C1 segment of cervical spinal cord (tissue), 14 donors: ENCODE results near the gene HSPBP1.
A peak's percentile ranks its signal among the peaks of the same experiment; 100 is the strongest.
"Not testable (repeated sequence)": the region's sequence is repeated elsewhere in the genome, so short reads cannot be mapped to it uniquely, and the experiment has no call there.

Experiments
- DNase-seq, 14 donors: peaks; one replicate each; lab custom pipeline; 2025; lab: John Stamatoyannopoulos, UW

The HSPBP1 gene, protein sequence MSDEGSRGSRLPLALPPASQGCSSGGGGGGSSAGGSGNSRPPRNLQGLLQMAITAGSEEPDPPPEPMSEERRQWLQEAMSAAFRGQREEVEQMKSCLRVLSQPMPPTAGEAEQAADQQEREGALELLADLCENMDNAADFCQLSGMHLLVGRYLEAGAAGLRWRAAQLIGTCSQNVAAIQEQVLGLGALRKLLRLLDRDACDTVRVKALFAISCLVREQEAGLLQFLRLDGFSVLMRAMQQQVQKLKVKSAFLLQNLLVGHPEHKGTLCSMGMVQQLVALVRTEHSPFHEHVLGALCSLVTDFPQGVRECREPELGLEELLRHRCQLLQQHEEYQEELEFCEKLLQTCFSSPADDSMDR

DNA sequence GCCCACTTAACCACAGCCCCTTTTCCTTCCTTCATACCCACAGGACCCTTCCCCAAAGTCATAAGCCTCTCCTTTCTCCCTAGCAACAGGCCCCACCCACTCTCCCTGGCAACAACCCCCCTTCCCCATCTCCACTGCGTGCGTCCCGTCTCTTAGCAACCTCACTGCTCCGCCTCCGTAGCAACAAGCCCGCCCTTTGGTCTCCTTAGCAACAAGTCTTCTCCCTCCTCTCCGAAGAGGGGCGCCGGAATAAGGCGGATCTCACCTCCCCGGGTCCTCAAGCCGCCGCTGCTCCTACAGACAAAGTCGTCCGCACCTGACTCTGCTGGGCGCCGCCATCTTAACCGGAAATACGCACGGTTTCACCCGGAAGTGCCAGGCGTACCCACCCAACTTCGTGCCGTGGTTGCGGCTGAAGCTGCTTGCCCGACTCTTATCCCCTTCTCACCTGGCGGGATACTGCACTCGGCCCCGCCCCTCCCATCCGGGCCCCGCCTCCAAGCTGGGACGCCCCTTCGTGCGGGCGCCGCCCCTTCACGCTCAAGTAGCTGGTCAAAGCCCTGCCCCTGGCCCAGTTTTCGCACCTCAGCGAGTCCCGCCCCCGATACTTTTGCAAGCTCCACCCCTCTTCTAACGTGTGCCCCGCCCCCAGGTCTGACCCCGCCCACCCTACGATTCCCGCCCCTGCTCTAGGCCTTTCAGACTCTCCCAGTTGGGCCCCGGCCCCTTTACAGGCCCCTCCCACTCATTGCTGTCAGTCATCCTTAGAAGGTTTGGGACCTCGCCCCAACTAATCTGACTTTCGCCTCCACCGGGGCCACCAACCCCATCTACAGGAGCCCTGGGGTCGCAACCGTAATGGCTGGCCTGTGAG, at the start of gene HSPBP1:
TSS of gene HSPBP1 (minus strand) at position 341 of the 874 bp plus-strand sequence. CDS start 502 bp downstream, outside the sequence.
- peak; percentile 14 to 97 (median 86) for DNase-seq

DNA sequence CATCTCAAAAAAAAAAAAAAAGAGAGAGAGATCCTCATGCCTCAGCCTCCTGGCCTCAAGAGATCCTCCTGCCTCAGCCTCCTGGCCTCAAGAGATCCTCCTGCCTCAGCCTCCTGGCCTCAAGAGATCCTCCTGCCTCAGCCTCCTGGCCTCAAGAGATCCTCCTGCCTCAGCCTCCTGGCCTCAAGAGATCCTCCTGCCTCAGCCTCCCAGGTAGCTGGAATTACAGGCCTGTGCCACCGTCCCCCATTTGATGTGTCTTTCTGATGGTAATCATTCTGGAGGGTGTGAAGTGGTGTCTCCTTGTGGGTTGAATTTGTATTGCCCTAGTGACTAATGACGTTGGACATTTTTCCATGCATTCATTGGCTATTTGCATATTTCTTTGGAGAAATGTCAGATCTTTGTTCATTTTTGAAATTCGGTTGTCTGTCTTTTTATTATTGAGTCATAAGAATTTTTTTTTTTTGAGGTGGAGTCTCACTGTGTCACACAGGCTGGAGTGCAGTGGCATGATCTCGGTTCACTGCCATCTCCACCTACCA, 48.9 kb upstream of the HSPBP1 start:
- DNase-seq, result not testable (repeated sequence)

DNA sequence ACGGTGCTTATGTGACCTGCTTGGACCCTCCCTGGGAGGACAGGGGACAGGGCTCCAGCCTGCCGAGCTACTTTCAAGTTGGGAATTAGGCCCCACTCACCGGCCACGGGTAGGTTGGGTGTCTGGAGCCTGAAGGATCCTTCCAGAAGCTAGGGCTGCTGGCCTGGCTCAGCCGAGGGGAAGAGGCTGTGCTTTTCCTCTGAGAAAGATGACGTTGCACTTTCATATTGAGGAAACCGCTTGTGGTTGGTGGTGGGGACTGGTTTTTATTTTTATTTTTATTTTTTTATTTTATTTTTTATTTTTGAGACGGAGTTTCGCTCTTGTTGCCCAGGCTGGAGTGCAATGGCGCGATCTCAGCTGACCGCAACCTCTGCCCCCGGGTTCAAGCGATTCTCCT, 45.3 kb upstream of the HSPBP1 start, which contains the start of gene TMEM150B:
TSS of gene TMEM150B (minus strand) at position 170 of the 400 bp plus-strand sequence. CDS start 4,305 bp downstream, outside the sequence.
- no peak for DNase-seq

DNA sequence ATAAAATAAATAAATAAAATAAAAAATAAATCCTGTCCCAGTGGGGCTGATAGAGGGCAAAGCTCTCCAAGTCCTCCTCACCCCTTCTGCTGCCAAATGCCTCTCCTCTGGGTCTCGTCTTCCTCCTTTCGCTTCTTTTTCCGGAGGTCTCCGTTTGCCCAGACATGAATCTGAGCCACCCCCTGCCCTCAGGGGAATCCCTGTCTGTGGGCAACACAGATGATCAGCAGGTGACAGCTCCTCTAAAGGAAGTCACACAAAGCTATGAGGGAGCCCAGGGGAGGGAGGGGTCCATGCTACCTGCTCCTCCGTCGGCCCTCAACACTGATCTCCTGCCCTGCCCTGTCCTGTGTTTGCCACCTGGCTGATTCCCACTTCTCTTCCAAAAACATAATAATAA, 44.8 kb upstream of the HSPBP1 start:
- DNase-seq, result no peak

DNA sequence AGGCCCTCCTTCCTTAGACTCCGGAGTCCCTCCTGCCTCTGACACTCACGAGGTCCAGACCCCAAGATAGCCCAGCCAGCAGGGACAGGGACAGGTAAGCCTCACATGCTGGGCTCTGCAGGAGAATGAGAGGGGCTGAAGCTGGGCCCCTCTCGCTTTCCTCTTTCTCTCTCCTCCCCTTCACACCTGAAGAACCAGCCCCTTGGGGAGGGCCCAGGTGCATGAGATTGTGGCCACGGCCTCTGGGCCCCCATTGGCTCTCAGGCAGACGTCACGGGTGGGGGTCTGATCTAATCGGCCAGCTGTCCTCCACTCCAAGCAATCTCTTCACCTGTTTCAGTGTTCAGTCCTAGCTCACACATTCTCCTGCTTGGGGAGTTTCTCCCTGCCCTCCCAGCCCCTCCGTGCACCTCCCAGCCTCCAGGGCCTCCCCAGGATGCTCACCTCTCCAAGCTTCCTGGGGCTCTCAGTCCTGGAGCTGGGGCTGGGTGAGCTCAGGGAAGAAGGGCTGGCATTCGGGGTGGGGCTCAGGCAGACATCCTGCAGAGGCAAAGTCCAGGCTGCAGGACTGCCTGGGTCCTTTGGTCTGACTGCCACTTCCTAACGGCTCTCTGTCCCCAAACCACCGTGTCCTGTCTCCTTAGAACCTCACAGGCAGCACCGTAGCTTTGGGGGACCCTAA, 42.4 kb upstream of the HSPBP1 start:
- no peak for DNase-seq

DNA sequence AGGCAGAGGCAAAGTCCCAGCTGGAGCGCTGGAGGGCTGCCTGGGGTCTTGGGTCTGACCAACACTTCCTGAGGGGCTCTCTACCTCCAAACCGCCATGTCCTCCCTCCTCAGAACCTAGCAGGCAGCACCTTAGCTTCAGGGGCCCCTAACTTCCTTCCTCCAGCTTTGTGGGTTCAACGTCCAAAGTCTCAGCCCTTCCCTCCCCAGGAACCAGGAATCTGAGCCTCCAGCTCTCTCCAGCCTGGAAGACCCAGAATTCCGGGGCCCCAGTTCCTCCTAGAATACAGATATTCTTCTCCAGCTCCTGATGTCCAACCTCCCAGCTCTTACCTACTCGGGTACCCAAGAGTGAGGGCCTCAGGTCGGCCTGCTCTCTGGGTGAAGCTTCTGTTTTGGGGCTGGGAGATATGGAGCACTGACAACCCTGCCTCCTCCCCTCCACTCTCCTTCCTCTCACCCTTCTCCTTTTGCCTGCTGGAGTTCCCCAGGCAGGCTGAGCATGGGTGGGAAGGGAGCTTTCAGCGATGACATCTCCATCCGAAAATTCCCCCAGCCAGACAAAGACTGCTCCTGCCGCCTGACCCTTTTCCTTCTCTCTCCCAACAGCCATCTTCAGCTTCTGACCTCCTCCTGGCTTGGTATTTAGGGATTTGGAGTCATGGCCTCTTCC, 41.7 kb upstream of the HSPBP1 start:
- no peak for DNase-seq

DNA sequence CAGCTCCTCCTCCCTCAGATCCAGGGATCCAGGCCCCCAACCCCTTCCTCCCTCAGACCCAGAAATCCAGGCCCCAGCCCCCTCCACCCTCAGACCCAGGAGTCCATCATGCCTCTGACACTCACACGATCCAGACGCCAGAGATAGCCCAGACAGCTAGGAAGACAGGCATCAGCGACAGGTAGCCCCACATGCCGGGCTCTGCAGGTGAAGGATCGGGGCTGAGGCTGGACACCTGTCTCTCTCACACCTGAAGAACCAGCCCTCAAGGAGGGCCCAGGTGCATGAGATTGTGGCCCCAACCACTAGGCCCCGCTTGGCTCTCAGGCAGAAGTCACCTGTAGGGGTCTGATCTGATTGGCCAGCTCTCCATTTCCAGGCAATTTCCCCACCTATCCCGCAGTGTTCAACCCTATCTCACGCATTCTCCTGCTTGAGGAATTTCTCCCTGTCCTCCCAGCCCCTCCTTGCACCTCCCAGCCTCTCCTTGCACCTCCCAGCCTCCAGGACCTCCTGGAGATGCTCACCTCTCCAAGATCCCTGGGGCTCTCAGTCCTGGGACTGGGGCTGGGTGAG, 41.0 kb upstream of the HSPBP1 start:
- DNase-seq, result no peak

DNA sequence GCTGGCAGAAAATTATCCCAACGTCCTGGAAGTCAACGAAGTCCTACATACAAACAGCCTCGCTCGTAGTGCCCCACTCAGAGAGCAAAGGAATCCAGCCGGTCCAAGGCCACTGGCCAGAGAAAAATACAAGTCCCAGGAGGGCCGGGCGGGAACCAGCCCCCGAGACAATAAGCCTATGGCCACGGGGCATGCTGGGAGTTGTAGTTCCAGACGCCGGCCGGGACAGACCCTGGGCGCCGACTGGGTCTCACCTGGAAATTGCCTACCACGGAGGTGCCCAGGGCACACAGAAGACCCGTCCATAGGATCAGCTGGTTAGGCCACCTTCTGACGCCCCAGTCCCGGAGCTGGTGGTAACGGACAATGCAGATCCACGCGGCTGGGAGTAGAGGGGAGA, 39.9 kb upstream of the HSPBP1 start:
- peak in 5 of 14 donors; percentile 6 to 57 (median 12) for DNase-seq

DNA sequence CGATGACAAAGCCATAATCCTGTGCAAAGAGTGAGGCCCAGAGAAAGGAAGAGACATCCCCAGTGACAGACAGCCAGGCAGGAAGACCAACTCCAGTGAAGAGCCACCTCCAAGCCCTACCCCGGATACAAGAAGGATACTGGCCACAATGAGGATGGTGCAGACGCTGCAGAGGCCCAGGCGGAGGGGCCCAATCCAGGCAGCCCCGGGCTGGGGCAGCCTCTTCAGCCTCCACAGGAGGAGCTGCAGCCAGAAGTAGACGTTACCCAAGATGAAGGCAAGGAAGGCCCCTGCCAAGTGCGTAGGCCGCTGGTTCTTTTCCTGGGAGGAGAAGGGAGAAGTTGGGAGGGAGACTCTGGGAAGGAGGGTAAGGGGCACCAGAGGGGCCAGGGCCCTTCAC, 36.7 kb upstream of the HSPBP1 start:
- DNase-seq, result no peak

DNA sequence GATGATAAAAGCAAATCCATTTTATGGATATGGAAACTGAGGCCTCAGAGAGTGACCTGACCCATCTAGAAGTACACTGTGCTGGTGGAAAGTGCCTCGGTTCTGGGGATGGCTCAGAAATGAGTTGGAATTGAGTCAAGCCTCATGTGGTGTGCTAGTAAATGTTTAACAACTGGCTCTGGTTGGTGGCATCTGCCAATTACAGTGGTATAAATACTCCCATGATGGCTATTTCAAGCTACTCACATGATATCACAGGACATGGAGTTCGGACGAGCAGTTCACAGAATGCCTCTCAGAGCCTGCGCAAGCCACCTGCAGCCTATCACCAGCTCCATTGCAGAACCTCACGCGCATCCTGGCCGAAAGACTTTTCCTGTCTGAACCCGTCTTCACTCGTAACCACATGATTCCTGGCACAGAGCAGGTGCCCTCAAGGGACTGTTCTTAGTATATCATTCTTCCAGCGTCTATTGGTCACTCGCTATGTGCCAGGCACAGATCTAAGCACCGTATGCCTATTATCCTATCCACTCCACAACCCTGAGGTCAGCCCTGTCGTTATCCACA, 36.1 kb upstream of the HSPBP1 start:
- DNase-seq, result no peak

DNA sequence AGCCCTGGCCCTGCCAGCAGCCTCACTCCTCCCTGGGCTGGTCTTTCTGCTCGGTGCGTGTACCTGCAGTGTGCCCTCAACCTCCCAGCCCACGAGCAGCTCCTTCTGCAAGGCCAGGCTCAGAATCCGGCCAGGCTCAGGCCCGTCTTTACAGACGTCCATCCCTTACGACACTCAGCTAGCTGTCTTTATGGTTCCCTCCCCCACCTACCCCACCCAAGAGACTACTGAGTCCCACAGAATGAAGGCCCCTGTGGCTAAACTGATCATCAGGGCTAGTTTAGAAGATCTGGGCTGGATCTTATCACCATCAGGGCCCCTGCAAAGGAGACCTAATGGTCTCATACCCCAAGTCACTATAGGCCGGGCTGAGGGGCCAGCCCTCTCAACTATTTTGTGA, 34.5 kb upstream of the HSPBP1 start:
- no peak for DNase-seq

DNA sequence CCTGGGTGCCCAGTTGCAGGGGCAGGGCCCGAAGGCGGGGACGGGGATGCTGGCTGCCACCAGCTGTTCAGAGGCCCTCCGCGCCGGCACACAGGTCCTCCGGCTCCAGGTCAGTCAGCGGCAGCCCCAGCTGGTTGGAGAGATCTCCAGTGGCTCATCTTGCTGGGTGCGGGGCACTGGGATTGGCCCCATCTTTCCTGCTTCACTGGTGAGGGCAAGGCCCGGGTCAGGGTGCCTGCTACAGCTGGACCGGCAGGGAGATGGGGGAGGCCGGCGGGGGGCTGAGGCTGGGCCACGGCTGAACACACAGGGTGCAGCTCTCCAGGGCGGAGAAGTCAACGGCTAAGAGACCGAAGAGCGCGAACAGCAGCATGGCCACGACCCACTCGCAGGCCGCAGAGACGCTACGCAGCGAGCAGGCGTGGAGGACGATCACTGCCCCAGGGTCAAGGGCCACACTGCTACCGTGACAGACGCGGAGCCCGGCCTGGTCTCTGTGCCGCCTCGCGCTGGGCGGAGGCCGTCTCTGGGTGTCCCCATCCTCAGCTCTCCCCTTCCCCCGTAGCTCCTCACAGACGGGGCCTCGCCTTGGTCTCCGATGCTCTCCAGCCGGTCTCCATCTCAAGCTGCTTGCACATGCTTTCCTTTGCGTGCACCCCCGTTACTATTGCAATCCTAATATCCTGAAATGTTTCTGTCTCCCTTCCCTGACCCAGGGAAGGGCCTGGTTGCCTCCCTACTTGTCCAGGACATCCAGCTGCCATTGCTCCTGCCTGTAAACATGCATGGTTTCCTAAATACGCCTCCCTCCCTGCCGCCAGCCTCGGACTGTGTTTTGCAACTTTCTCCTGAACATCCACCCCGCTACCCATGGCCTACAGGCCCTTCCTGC, 33.0 kb upstream of the HSPBP1 start:
- no peak for DNase-seq

DNA sequence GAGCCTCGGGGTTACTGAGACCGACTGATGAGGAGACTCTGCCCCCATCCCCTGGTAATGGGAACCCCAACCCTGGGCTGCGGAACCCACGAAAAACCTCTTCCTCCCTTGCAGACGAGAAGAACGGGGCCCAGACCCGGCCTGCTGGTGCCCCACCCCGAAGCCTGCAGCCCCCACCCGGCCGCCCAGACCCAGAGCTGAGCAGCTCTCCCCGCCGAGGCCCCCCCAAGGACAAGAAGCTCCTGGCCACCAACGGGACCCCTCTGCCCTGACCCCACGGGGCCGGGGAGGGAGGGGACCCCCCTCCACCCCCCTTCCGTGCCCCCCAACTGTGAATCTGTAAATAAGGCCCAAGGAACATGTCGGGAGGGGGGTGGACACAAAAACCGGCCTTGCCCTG, 31.9 kb upstream of the HSPBP1 start:
- no peak for DNase-seq

DNA sequence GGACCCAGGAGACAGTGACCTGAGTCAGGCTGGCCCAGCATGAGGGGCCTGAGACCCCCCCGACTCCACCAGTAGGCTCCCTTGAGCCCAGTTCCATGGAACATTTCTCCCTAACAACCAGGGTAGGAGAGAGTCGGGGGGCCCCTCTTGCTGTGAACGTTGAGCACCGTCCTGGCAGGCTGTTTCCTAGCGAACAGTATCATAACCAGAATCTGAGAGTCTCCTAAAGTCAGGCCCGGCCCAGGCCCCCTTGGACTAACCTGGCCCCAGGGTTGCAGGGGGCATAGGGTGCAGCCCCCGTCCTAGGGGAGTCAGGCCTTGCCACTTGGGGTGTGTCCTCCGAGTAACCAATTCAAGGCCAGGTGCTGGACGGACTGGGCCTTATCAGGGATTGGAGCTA, 31.5 kb upstream of the HSPBP1 start:
- DNase-seq, result no peak

DNA sequence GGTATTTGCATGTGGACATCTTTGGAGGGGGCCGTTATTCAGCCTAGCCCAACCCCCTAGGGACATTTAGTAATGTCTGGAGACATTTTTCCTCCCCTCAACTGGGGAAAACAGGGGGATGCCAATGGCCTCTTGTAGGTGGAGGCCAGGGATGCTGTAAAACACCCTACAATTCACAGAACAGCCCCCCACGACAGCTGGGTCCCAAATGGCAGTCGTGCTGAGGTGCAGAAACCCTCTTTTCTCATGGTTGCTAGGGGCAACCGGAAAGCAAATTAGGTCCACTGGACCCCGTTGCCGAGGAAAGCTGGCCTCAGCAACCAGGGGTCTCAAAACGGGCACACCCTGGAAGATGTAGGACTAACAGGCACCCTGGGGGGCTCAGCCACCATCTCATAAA, 30.6 kb upstream of the HSPBP1 start:
- DNase-seq, result no peak

DNA sequence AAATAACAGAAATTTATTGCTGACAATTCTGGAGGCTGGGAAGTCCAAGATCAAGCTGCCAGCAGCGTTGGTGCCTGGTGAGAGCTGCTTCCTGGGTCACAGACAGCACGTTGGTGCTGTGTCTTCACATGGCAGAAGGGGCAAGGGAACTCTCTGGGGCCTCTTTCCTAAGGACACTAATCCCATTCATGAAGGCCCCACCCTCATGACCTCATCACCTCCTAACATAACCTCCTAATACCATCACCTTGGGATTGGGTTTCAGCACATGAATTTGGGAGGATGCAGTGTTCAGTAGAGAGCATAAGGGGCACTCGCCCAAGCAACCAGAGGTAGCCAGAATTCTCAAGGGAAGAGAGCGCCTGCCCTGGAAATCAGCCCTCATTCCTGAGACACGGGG, 29.5 kb upstream of the HSPBP1 start:
- no peak for DNase-seq

DNA sequence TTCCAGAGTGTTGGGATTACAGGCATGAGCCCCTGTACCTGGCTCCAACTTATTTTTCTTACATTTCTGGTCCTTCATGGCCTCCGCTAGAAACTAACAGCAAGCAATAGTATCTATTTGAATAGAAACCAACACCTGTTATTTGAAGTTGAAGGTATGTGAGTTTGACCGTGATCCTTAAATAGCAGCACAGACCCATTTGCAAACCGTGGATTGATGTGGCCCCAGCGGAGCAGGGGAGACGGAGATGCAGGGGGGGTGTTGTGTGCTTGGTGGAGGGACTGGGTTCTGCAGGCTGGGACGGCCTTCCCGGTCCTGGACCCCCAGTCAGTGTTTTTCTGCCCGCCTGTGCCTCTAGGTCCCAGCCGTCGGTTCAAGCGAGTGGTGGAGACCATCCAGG, 28.4 kb upstream of the HSPBP1 start:
- no peak for DNase-seq

DNA sequence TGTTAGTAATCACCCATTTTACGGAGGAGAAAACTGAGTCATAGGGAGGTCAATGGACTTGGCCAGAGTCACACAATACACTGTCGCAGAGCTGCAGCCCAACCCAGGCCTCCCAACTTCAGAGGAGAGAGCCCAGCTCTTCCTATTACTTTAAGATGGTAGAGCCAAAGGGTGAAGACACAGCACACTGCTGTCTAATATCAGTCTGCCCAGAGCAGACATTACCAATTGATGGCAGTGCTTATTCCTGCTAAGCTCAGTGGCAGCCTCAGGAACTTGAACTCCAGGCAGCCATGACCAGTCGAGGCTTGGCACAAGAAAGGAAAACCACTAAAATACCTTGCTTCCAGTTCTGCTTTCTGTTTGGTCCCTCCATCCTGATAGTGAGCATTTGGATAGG, 26.8 kb upstream of the HSPBP1 start:
- DNase-seq, result no peak

DNA sequence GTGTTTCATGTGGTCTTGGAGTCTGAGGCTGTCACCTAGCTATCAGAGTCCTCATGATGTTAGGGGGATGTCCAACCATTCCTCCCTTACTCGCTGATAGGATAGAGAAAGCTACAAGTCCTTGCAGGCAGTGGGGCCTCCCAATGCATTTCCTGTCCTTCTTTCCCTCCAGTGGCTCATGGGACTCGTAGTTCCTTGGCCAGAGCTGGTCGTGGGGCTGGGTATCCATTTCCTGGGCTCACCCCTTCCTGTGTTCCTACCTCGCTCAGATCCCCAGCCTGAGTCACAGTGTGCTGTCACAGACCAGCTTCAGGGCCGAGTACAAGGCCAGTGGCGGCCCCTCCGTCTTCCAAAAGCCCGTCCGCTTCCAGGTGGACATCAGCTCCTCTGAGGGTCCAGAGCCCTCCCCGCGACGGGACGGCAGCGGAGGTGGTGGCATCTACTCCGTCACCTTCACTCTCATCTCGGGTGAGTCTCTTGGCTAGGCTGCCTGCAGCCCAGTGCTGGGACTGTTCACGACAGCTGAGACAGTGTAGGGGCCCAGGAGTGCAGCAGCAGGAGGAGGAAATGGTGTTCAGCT, 26.2 kb upstream of the HSPBP1 start:
- no peak for DNase-seq
